Spleen (tissue), 7 donors: ENCODE results near the gene ZNF385B.

Experiments
- POLR2AphosphoS5 ChIP-seq, 3 donors: sonication (generic); formaldehyde crosslinking; IDR thresholded peaks; one replicate each; pipeline ENCODE4 v1.5.1; 2017; ENCODE audit warnings: antibody characterized with exemption in 3 of 3
- TF ChIP-seq, protein P1 (sequence below), 11 experiments: fragments of 200-600 bp in 7 of 11; fragments of 450-650 bp in 4 of 11; sonication (generic) in 4 of 11; IDR thresholded peaks in 8 of 11; conservative IDR thresholded peaks in 3 of 11; 1 replicate in 7 of 11; 2 replicates in 4 of 11; pipeline versions ENCODE4 v1.4.0 to v1.8.0; 2016 to 2021; ENCODE audit warnings: antibody characterized with exemption in 11 of 11, inconsistent platforms in 4 of 11, mild to moderate bottlenecking in 1 of 11
- donor health status: DM: no; HTN: no; CAD: no; lungs with moderate emphysema.
- donor health status: DM: no; HTN: no; CAD: no.
- donor health status: DM: no; HTN: no; CAD: no.

GRCh38 chr2:179664972-179665812, 196.2 kb downstream of the ZNF385B start:
- TF ChIP-seq, protein P1, sequence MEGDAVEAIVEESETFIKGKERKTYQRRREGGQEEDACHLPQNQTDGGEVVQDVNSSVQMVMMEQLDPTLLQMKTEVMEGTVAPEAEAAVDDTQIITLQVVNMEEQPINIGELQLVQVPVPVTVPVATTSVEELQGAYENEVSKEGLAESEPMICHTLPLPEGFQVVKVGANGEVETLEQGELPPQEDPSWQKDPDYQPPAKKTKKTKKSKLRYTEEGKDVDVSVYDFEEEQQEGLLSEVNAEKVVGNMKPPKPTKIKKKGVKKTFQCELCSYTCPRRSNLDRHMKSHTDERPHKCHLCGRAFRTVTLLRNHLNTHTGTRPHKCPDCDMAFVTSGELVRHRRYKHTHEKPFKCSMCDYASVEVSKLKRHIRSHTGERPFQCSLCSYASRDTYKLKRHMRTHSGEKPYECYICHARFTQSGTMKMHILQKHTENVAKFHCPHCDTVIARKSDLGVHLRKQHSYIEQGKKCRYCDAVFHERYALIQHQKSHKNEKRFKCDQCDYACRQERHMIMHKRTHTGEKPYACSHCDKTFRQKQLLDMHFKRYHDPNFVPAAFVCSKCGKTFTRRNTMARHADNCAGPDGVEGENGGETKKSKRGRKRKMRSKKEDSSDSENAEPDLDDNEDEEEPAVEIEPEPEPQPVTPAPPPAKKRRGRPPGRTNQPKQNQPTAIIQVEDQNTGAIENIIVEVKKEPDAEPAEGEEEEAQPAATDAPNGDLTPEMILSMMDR (IDR thresholded peaks at IDR 0.05 in 8 of 11, conservative IDR thresholded peaks at IDR 0.05 in 3 of 11): no peak
- no peak for TF ChIP-seq POLR2AphosphoS5 (IDR thresholded peaks at IDR 0.05)
